Left kidney (tissue), 2 donors: ENCODE results near the gene CTAG1B. TPM values are rescaled to one million over a fixed set of nuclear protein-coding genes. Genes with fewer than 3 reads are reported as not detected.
"Not testable (repeated sequence)": the region's sequence is repeated elsewhere in the genome, so short reads cannot be mapped to it uniquely, and the experiment has no call there.

Experiments
- DNase-seq: peaks from one replicate; pipeline ENCODE4 v3.0.0-alpha.2; 2013
- polyA plus RNA-seq: library from polyadenylated mRNA; unstranded; fragments of 120-200 nt; gene quantifications from one replicate; pipeline ENCODE4 v1.2.1, GENCODE V29; 2013; ENCODE audit not compliant: insufficient read length

The CTAG1B gene
- polyA plus RNA-seq, 1 donor, result not detected

GRCh38 chrX:154620767-154621414 lies 1.8 kb upstream of the CTAG1B start:
- not testable (repeated sequence) for DNase-seq

GRCh38 chrX:154613586-154613985 lies 5.5 kb downstream of the CTAG1B start:
- DNase-seq, result not testable (repeated sequence)

GRCh38 chrX:154611146-154611545 lies 7.9 kb downstream of the CTAG1B start:
- not testable (repeated sequence) for DNase-seq

- not testable (repeated sequence) for DNase-seq
Observed at GRCh38 chrX:154608823-154609222, 10.3 kb downstream of the CTAG1B start.

- not testable (repeated sequence) for DNase-seq
Observed at GRCh38 chrX:154607976-154608375, 11.1 kb downstream of the CTAG1B start.

GRCh38 chrX:154607370-154607769 lies 11.7 kb downstream of the CTAG1B start:
- no peak for DNase-seq

GRCh38 chrX:154605566-154605965 lies 13.5 kb downstream of the CTAG1B start:
- no peak for DNase-seq

- DNase-seq, result no peak
Observed at GRCh38 chrX:154603438-154604430, 15.3 kb downstream of the CTAG1B start.

- no peak for DNase-seq
Observed at GRCh38 chrX:154602766-154603437, 16.2 kb downstream of the CTAG1B start.

- DNase-seq, result no peak
Observed at GRCh38 chrX:154602226-154602625, 16.9 kb downstream of the CTAG1B start.

GRCh38 chrX:154600759-154601374 lies 18.2 kb downstream of the CTAG1B start:
- DNase-seq, result no peak

- no peak for DNase-seq
Observed at GRCh38 chrX:154599531-154599930, 19.6 kb downstream of the CTAG1B start.

- DNase-seq, result no peak
Observed at GRCh38 chrX:154598656-154599055, 20.4 kb downstream of the CTAG1B start.

- DNase-seq, result no peak
Observed at GRCh38 chrX:154597221-154597620, 21.9 kb downstream of the CTAG1B start.

- DNase-seq, result peak; percentile 34
Observed at GRCh38 chrX:154596290-154596929, 22.7 kb downstream of the CTAG1B start.

GRCh38 chrX:154595559-154596249 lies 23.4 kb downstream of the CTAG1B start:
- DNase-seq, result no peak

- no peak for DNase-seq
Observed at GRCh38 chrX:154594491-154594890, 24.6 kb downstream of the CTAG1B start.

GRCh38 chrX:154593201-154593600 lies 25.9 kb downstream of the CTAG1B start:
- DNase-seq, result no peak

GRCh38 chrX:154592505-154592904 lies 26.6 kb downstream of the CTAG1B start:
- no peak for DNase-seq

- not testable (repeated sequence) for DNase-seq
Observed at GRCh38 chrX:154590415-154590814, 28.7 kb downstream of the CTAG1B start.
